ENCODE results near the gene PRDM16.

DNA sequence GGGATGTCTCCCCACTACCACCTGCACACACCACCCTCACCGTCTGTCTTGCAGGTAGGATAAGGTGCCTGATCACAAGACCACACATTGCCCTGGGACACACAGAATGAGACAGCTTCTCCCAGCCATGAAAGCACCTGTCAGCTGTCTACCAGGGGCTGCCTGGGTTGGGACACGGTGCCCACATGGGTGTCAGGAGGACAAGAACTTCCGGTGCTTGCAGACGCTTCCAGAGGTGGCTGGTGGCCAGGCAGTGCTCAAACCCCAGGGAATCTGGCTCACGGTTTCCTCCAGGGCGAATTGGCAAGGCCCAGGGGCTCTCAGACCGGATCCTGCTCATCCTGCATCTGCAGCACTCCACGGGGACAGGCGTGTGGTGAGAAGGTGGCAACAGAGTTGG, 202.9 kb downstream of the PRDM16 start:
- TF ChIP-seq CTCF (IDR thresholded peaks at IDR 0.05) (no peak), EZH2 (IDR thresholded peaks at IDR 0.05; ENCODE audit: borderline replicate concordance, insufficient read depth, low read depth, low read length, poor library complexity, severe bottlenecking) (no peak)
